ENCODE results near the gene STAG3.
"Not testable (repeated sequence)": the region's sequence is repeated elsewhere in the genome, so short reads cannot be mapped to it uniquely, and the experiment has no call there.

STAG3 gene

DNA sequence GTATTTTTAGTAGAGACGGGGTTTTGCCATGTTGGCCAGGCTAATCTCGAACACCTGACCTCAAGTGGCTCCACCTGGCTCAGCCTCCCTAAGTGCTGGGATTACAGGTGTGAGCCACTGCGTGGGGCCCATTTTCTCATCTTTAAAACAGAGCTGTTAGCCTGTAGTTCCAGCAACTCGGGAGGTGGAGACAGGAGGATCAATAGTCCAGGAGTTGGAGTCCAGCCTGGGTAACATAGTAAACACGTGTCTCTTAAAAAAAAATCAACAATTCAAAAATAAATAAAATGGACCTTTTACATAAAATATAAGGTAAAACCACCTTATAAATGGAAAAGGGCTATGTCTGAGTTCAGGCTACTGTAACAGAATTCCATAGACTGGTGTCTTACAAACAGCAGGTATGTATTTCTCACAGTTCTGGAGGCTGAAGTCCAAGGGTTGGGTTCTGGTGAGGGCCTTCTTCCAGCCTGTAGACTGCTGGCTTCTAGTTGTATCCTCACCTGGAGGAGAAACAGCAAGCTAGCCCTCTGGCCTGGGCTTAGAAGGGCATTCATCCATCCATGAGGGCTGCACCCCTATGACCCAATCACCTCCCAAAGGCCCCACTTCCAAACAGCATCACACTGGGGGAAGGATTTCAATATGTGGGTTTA, 35.0 kb downstream of the STAG3 start:
- DNase-seq (ENCODE audit: low read depth) = no peak

DNA sequence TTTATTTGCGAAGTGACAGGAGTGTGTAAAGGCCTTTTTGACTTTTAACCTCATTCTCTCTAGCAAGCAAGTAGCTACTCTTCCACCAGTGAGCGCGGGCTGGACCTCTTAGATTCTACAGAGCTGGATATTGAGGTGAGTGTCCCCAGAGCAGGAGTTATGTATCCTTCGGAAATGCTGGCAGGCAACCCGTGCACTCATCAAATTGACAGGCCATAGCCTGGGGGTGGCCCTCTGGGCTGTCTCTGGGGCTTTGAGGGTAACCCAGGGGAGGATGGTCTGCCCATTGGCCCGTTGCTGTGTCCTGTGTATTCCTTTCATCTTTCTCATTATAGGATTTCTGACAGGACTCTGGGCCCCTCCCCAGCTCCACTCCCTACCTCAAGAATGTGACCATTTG, 36.0 kb downstream of the STAG3 start:
- no peak for DNase-seq (ENCODE audit: low read depth)

DNA sequence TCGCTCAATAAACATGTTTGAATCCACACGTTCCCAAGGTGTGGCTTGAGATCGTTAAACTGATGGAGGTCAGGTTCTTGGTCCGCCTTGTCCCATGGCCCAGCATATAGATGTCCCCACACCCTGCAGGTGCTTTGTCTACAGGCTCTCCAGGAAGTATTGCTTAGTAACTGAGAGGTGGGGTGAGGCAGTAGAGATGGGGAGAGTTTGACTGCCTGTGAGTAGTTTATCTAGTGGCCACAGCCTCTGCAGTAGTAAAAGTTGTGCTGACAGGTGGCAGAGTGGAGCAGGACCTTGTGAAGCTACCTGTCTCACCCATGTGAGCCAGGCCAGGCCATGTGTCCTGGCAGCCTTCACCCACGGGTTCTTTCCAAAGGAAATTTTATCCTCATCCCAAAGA, 36.6 kb downstream of the STAG3 start:
- DNase-seq (ENCODE audit: low read depth) = not testable (repeated sequence)

DNA sequence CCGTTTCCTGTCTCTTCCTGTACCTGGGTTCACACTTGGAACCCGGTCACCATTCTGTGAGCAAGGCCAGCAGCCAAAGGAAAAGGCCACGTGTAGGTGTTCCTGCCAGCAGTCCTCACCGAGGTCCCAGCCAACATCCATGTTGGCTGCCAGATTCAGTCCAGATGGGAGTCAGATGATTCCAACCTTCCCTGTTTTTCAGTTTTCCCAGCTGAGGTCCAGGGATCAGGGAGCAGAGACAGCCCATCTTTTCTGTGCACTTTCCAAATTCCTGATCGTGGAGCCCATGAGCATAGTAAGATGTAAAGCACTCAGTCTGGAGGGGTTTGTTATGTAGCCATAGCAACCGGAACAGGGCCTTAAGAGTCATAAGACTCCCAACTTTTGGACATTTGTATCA, 38.2 kb downstream of the STAG3 start:
- peak; percentile 3 for DNase-seq (ENCODE audit: low read depth)

DNA sequence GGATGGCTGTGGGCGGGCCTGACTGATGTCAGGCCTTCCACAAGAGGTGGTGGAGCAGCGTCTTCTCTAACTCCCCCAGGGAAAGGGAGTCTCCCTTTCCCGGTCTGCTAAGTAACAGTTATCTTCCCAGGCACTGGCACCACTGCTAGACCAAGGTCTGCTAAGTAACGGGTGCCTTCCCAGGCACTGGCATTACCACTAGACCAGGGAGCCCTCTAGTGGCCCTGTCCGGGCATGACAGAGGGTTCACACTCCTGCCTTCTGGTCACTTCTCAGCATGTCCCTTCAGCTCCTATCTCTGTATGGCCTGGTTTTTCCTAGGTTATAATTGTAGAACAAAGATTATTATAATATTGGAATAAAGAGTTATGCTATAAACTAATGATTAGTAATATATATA, 40.2 kb downstream of the STAG3 start:
- peak; percentile 38 for DNase-seq (ENCODE audit: low read depth)

DNA sequence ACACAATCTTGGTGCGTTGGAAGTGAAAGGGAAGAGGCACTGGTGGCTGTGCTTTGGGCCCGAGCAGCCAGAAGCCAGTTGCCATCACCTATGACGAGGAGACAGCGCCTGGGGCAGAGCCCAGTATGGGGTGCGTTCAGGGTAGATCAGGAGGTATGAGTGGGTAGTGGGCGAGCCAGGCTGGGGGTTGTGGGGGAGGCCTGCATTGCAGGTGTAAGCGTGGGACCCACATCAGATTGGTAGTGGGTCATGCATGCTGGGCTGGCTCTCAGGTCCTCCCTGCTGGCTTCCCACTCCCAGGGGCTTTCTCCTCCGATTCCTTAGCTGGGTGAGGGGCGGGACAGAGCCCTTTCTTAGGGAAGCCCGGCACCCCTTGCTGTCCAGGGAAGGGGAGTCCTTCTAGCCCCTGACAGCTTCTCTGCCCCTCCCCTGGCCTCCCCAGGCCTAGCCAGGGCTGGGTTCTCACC, 41.6 kb downstream of the STAG3 start:
- DNase-seq (ENCODE audit: low read depth) = no peak

DNA sequence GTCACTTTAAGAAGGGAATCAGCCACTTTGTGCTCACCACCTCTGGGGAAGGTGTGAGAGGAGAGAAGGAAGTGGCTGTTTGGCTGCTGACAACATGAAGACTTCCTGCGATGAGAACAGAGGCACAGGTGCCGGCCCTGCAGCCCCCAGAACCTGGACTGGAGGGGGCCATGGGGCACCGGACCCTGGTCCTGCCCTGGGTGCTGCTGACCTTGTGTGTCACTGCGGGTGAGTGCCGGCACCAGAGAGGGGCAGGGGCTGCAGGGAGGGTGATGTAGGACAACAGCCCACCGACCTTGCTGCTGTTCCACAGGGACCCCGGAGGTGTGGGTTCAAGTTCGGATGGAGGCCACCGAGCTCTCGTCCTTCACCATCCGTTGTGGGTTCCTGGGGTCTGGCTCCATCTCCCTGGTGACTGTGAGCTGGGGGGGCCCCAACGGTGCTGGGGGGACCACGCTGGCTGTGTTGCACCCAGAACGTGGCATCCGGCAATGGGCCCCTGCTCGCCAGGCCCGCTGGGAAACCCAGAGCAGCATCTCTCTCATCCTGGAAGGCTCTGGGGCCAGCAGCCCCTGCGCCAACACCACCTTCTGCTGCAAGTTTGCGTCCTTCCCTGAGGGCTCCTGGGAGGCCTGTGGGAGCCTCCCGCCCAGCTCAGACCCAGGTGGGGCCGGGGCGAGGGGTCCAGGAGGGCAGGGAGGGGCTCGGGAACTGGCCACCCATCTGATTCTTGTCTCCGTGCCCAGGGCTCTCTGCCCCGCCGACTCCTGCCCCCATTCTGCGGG, 42.3 kb downstream of the STAG3 start, which contains the start of gene PVRIG:
TSS of gene PVRIG (plus strand) at position 149 of the 785 bp plus-strand sequence. CDS start at position 171, 22 bp downstream.
- not testable (repeated sequence) for DNase-seq (ENCODE audit: low read depth)

DNA sequence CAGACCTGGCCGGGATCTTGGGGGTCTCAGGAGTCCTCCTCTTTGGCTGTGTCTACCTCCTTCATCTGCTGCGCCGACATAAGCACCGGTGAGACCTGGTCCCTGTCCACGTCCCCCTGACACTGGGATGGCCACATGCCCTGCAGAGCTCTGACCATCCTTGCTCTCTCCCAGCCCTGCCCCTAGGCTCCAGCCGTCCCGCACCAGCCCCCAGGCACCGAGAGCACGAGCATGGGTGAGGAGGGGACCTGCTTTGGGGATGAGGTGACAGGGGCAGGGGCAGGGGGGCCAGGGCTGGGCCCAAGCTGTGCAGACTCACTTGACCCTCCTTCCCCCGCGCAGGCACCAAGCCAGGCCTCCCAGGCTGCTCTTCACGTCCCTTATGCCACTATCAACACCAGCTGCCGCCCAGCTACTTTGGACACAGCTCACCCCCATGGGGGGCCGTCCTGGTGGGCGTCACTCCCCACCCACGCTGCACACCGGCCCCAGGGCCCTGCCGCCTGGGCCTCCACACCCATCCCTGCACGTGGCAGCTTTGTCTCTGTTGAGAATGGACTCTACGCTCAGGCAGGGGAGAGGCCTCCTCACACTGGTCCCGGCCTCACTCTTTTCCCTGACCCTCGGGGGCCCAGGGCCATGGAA, 43.0 kb downstream of the STAG3 start:
- DNase-seq (ENCODE audit: low read depth) = no peak

DNA sequence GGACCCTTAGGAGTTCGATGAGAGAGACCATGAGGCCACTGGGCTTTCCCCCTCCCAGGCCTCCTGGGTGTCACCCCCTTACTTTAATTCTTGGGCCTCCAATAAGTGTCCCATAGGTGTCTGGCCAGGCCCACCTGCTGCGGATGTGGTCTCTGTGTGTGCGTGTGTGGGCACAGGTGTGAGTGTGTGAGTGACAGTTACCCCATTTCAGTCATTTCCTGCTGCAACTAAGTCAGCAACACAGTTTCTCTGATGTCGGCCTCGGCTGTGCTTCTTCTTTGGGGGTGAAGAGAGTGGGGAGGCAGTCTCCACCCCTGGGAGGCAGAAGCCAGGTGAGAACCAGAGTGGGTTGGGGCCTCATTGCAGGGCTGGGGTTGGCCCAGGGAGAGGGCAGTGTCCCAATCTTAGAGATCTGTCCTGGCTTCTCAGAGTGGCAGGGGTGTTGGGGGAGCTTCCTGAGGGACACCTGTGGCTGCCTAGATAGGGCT, 43.6 kb downstream of the STAG3 start:
- no peak for DNase-seq (ENCODE audit: low read depth)

DNA sequence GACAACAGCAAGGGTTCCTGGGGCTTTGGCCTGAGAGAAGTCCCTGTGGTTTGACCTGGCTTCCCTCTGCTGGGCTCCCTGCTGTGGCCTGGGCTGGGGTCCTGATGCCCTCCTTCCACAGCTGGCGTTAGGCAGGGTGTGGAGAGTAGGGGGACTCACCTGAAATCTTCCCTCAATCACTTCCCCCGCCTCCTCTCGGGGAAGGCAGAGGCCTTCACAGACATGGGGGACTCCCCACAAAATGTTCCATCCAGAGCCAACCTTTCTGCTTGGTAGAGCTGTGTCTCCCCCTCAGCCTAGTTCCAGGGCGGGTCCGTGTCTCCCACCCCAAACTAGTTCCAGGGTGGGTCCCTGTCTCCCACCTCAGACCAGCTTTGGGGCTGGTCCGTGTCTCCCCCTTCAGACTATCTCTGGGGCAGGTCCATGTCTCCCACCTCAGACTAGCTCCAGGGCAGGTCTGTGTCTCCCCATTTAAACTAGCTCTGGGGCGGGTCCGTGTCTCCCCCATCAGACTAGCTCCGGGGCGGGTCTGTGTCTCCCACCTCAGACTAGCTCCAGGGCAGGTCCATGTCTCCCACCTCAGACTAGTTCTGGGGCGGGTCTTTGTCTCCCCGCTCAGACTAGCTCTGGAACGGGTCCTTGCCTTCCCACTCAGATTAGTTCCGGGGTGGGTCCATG, 44.2 kb downstream of the STAG3 start:
- DNase-seq (ENCODE audit: low read depth) = no peak

DNA sequence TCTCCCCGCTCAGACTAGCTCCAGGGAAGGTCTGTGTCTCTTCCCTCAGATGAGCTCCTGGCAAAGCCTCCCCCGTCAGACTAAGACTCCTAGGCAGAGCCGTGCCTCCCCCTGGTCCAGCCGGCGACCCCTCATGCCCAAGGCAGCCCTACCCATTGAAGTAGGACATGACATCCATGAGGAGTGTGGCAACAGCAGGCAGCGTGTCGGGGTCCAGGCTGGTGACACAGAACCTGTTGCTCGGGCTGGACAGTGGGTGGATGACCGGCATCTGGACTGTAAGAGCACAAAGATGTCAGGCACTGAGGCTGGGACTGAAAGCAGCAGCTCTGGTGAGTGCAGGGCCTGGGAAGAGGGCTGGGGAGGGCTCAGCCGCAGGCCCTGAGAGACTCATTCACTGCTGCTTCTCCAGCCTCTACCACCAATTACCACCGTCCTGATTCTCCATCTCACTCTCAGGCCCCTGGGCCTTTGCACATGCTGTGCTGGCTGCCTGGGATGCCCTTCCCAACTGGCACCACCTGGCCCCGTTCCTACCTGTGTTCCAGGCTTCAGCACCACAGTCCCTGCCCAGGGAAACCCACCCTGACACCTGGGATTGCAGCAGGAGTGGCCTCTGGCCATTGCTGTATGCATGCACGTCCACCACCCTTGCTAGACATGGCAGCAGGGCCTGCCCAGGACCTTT, 44.9 kb downstream of the STAG3 start:
- DNase-seq (ENCODE audit: low read depth) = no peak

DNA sequence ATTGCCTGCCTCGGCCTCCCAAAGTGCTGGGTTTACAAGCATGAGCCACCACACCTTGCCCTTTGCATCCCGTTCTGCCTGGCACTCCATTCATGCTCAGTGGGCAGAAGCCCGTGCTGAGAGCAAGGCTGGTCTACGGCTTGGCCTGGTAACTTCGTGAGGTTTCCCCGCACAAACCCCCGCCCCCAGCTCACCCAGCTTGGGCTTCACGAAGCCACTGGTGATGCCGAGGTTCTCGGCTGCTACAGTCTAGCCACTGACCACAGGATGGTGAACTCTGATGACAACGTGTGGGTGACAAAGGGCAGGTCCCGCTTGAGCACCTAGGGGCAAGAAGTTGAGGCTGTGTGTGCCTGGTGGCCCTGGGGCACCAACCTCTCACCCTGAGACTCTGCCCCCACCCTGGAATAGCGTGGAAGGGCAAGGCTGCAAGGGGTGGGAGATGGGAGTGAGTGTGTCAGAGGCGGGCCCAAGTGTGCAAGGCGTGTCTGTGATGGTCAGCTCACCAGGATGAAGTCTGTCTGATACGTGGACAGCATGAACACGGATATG, 45.7 kb downstream of the STAG3 start:
- DNase-seq (ENCODE audit: low read depth) = not testable (repeated sequence)

DNA sequence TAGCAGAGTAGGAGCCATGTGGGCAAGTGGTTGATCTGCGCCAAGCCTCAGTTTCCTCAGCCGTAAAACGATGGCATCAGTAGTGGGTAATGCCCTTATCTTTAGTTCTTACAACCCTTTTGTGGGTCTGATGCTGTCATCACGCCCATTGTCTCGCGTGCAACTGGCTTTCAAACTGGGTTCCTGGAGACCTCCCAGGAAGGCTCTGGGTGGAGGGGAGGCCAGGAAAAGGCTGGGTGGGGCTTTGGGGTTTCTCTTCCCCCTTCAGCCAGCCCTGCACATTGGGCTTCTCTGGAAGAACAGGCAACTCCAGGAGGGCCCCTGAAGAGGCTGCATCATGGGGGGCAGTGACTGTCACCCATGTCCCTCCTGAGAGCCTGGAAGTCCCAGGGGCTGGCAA, 47.2 kb downstream of the STAG3 start:
- not testable (repeated sequence) for DNase-seq (ENCODE audit: low read depth)

DNA sequence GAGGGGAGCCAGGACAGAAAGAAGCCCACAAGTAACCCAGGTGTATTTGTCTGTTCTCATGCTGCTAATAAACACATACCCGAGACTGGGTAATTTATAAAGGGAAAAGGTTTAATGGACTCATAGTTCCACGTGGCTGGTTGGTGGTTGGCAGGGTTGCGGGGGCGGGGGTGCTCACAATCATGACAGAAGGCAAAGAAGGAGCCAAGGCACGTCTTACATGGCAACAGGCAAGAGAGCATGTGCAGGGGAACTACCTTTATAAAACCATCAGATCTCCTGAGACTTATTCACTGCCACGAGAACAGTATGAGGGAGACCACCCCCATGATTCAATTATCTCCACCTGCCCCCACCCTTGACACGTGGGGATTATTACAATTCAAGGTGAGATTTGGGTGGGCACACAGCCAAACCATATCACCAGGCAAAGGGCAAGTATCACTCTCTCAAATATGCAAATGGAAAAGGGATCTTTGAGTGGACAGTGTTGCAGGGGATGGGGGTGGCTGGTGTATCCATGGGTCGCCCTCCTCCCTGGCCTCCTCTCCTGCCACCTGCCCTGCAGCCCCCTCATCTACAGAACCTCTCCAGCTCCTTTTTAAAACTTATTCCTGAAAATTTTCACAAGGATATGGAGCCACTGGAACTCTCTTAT, 57.1 kb downstream of the STAG3 start:
- not testable (repeated sequence) for DNase-seq (ENCODE audit: low read depth)

DNA sequence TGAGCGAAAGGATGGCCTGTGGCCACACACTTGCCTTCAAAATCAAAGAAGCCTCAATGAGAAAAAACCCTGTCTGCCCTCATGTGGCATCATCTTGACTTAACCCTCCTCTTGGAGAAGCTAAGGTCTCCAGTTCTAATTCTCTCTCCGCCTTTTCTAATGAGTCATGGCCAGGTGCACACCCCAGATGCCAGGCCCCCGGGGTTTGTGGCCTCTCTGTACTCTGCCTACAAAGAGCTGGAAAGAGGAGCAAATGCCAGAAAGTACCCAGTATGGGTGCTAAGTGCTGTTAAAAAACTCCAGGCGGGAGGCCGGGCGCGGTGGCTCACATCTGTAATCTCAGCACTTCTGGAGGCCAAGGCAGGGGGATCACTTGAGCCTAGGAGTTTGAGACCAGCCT, 62.3 kb downstream of the STAG3 start:
- not testable (repeated sequence) for DNase-seq (ENCODE audit: low read depth)

DNA sequence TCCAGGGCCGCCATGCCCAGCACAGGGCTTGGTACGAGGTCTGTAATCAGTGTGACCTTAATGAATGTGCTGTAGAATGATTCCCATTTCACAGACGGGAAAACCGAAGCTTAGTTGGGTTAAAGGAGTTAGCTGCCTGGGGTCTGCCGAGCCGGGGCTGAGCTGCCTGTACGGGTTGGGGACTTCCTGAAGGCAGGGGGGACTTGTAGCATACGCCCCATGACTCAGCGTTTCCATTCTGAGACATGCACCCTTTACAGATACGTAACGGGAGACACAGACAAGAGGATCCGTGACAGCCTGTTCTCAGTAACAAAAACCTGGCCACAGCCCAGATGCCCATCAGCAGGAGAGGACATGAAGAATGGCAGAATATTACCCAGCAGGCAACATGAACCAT, 65.7 kb downstream of the STAG3 start:
- DNase-seq (ENCODE audit: low read depth) = not testable (repeated sequence)

DNA sequence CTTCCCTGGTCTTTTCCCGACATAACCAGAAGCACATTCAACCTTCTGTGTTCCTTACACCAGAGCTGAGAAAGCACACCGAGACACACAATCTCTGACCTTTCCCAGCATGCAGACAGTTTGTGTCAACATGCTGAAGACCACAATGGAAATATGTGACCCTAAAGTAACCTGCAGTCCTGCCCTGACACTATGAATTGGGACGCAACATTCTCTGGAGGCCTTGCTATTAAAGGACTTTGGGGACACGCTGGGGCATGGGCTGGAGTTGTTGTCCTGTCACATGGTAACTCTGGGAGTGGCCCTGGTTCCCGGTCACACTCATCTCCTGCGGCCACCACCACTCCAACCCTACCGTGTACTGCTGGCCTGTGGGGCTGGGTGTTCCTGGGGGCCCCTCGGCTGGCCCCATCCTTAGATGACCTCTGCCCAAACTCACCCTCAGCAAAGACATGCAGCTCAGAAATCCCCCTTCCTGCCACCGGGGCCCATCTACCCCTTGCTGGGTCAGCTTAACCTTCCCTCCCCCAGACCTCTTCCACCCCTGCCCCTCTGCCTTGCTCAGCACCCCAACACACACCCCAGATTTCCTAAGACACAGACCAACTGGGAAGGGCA, 67.4 kb downstream of the STAG3 start:
- DNase-seq (ENCODE audit: low read depth) = not testable (repeated sequence)

DNA sequence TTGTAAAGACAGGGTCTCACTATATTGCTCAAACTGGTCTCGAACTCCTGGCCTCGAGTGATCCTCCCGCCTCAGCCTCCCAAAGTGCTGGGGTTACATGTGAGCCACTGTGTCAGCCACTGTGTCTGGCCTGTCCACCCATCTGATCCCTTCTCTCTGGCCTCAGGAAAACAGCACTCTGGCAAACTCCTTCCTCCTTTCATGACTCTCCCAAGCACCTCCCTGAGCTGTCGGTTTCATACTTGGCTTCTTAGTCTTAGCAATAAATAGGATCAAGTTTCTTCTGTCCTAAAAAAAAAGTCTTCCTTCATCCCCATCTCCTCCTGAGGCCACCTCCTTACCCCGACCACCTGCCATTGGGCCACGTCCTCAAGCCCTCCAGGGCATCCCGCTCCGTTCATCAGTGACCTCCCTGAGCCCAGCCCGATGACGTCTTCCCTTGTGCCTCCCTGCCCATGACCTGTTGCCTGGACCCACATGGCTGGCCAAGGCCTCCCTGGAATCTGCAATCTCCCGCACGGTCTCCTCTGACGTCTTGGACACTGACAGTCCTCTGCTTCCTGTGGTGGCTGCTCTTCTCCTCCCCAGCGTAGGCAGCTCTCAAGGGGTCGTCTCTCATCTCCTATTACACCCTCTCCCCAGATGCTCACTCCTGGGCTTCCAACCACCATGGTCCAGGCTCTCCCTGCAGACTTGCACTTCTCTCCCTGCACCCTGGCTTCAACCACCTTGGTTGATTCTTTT, 68.6 kb downstream of the STAG3 start:
- not testable (repeated sequence) for DNase-seq (ENCODE audit: low read depth)

DNA sequence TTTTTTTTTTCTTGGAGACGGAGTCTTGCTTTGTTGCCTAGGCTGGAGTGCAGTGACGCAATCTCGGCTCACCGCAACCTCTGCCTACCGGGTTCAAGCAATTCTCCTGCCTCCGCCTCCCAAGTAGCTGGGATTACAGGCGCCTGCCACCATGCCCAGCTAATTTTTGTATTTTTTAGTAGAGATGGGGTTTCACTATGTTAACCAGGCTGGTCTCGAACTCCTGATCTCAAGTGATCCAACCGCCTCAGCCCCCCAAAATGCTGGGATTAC, 69.1 kb downstream of the STAG3 start:
- DNase-seq (ENCODE audit: low read depth) = not testable (repeated sequence)
